ENCODE measurements around the gene P2RY6.

DNA sequence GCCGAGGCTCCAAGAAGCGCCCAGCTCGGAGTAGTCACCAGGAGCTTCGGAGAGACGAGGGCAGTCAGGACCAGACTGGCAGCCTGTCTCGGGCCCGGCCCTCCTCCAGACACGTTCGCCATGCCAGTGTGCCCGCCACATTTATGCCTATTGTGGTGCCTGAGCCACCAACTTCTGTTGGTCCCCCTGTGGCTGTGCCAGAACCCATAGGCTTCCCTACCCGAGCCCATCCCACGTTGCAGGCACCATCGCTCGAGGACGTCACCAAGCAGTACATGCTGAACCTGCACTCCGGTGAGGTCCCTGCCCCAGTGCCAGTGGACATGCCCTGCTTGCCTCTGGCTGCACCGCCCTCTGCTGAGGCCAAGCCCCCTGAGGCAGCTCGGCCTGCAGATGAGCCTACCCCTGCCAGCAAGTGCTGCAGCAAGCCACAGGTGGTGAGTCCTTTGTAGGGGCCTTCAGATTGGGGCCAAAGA lies 39.3 kb downstream of the P2RY6 start:
- TF ChIP-seq, protein P1, sequence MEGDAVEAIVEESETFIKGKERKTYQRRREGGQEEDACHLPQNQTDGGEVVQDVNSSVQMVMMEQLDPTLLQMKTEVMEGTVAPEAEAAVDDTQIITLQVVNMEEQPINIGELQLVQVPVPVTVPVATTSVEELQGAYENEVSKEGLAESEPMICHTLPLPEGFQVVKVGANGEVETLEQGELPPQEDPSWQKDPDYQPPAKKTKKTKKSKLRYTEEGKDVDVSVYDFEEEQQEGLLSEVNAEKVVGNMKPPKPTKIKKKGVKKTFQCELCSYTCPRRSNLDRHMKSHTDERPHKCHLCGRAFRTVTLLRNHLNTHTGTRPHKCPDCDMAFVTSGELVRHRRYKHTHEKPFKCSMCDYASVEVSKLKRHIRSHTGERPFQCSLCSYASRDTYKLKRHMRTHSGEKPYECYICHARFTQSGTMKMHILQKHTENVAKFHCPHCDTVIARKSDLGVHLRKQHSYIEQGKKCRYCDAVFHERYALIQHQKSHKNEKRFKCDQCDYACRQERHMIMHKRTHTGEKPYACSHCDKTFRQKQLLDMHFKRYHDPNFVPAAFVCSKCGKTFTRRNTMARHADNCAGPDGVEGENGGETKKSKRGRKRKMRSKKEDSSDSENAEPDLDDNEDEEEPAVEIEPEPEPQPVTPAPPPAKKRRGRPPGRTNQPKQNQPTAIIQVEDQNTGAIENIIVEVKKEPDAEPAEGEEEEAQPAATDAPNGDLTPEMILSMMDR (IDR thresholded peaks at IDR 0.05): no peak
- TF ChIP-seq EP300 (IDR thresholded peaks at IDR 0.05) (no peak), POLR2AphosphoS5 (IDR thresholded peaks at IDR 0.05) (no peak), POLR2A (IDR thresholded peaks at IDR 0.05) (no peak)
